MCF 10A (cell line): ENCODE measurements around the gene HIVEP2. TPM values are rescaled to one million over a fixed set of nuclear protein-coding genes. Genes with fewer than 3 reads are reported as not detected.
A peak's percentile ranks its signal among the peaks of the same experiment; 100 is the strongest.

Experiments used
- BruUV-seq: library from RNA; stranded (reverse); fragments of 400-500 nt; replicated peaks from 2 replicates; lab custom pipeline; 2021; lab: Mats Ljungman, UMichigan
- CTCF ChIA-PET: fragments of 300-600 bp; sonication (Branson Sonifier 250); formaldehyde crosslinking; extraction: SDS; loops from one replicate; lab custom pipeline; 2021; ENCODE audit warnings: antibody characterized with exemption, inconsistent platforms; lab: Yijun Ruan, JAX
- POLR2A ChIA-PET: fragments of 300-600, 350-650 bp; sonication (Branson Sonifier 250); formaldehyde crosslinking; extraction: SDS; loops from one replicate; lab custom pipeline; 2020; ENCODE audit warnings: antibody characterized with exemption, inconsistent platforms; lab: Yijun Ruan, JAX
- DNase-seq: peaks from one replicate; pipeline ENCODE4 v3.0.0-alpha.2; 2018; ENCODE audit not compliant: unreplicated experiment
- H3K27ac Mint-ChIP-seq: one replicate; pipeline ENCODE4 v1.8.0; 2022; ENCODE audit warnings: mild to moderate bottlenecking, low read depth, mixed read lengths; ENCODE audit not compliant: unreplicated experiment
- H3K27me3 Mint-ChIP-seq: one replicate; pipeline ENCODE4 v1.8.0; 2022; ENCODE audit warnings: mixed read lengths; ENCODE audit not compliant: insufficient read depth, unreplicated experiment
- H3K36me3 Mint-ChIP-seq: one replicate; pipeline ENCODE4 v1.8.0; 2022; ENCODE audit warnings: mild to moderate bottlenecking, moderate library complexity, mixed read lengths; ENCODE audit not compliant: insufficient read depth, unreplicated experiment
- H3K4me1 Mint-ChIP-seq: one replicate; pipeline ENCODE4 v1.8.0; 2022; ENCODE audit warnings: mixed read lengths; ENCODE audit not compliant: insufficient read depth, unreplicated experiment
- H3K4me3 Mint-ChIP-seq: one replicate; pipeline ENCODE4 v1.8.0; 2022; ENCODE audit warnings: mild to moderate bottlenecking, moderate library complexity, mixed read lengths; ENCODE audit not compliant: unreplicated experiment
- H3K9me3 Mint-ChIP-seq: one replicate; pipeline ENCODE4 v1.8.0; 2022; ENCODE audit warnings: mixed read lengths; ENCODE audit not compliant: unreplicated experiment
- intact Hi-C: fragments of 100-400 bp; cut with micrococcal nuclease; formaldehyde crosslinking; loops from 2 replicates; pipeline ENCODE4 v1.14.1; 2022
- total RNA-seq: library from RNA; stranded (reverse); gene quantifications from 2 replicates; pipeline ENCODE4 v1.2.3, GENCODE V29; 2022
- TF ChIP-seq, protein P1 (sequence below): fragments of 200-600 bp; IDR thresholded peaks from one replicate; pipeline ENCODE4 v1.8.0; 2022; ENCODE audit warnings: antibody characterized with exemption, mild to moderate bottlenecking; ENCODE audit not compliant: unreplicated experiment

Gene HIVEP2
- total RNA-seq, 1 experiment from 2014 or later, result 23.6 TPM

DNA sequence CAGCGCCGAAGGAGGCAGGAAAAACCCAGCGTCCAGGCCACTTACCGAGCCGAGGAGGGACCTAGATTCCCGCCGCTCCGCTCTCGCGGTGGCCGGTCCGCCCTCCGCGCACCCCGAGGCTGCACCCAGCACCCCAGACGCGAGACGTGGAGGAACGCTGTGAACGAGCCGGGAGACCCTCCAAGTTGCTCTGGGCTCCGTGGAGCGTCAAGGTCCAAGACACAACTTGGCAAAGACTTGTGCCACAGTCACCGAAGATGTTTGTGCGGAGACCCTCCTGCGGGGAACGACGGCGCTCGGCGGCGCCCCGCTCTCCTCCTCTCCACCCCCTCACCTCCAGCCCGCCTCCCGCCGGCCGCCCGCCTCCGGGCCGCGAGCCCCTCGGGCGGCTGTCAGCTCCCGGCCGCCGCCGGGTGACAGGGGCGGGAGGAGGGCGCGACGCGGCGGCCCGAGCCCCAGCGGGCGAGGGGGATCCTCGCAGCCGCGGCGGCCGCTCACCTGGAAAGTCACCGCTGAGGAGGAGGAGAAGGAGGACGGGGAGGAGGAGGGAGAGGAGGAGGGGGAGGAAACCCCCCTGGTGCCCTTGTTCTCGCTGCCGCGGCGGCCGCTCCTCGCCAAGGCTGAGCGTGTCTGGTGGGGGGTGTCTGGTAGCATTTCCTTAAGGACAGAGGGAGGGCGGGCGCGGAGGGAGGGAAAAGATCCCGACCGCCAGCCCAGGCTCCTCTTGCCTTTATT is 637 bp upstream of the HIVEP2 start:
- Mint-ChIP-seq H3K27me3 (no peaks in the 10 kb centered on the region), H3K4me3 (peak overlapping the region; percentile 92), H3K4me1 (peaks cover 28% of the 10 kb centered on the region), H3K9me3 (no peaks in the 10 kb centered on the region), H3K36me3 (peaks cover 5% of the 10 kb centered on the region), H3K27ac (peak overlapping the region; percentile 63)
- CTCF ChIA-PET, result interaction anchor here (1.3 kb wide), 1 partner anchor 392 kb away, joined by 3 read pairs; no protein-coding TSS in a partner anchor
- POLR2A ChIA-PET, result interaction anchor here (0.6 to 6.8 kb wide), 41 partner anchors 15 to 1073 kb away, joined by 3 to 161 read pairs (median 5); partner anchors contain the start of genes ADAT2, AIG1 and PEX3
- TF ChIP-seq, protein P1, sequence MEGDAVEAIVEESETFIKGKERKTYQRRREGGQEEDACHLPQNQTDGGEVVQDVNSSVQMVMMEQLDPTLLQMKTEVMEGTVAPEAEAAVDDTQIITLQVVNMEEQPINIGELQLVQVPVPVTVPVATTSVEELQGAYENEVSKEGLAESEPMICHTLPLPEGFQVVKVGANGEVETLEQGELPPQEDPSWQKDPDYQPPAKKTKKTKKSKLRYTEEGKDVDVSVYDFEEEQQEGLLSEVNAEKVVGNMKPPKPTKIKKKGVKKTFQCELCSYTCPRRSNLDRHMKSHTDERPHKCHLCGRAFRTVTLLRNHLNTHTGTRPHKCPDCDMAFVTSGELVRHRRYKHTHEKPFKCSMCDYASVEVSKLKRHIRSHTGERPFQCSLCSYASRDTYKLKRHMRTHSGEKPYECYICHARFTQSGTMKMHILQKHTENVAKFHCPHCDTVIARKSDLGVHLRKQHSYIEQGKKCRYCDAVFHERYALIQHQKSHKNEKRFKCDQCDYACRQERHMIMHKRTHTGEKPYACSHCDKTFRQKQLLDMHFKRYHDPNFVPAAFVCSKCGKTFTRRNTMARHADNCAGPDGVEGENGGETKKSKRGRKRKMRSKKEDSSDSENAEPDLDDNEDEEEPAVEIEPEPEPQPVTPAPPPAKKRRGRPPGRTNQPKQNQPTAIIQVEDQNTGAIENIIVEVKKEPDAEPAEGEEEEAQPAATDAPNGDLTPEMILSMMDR, result no peak
- TSS peak; percentile 15 for BruUV-seq
- DNase-seq, result no peak
- intact Hi-C loops, result loop anchor here (1.0 to 10.0 kb wide), 9 partner anchors 43 to 482 kb away; no protein-coding TSS in a partner anchor

DNA sequence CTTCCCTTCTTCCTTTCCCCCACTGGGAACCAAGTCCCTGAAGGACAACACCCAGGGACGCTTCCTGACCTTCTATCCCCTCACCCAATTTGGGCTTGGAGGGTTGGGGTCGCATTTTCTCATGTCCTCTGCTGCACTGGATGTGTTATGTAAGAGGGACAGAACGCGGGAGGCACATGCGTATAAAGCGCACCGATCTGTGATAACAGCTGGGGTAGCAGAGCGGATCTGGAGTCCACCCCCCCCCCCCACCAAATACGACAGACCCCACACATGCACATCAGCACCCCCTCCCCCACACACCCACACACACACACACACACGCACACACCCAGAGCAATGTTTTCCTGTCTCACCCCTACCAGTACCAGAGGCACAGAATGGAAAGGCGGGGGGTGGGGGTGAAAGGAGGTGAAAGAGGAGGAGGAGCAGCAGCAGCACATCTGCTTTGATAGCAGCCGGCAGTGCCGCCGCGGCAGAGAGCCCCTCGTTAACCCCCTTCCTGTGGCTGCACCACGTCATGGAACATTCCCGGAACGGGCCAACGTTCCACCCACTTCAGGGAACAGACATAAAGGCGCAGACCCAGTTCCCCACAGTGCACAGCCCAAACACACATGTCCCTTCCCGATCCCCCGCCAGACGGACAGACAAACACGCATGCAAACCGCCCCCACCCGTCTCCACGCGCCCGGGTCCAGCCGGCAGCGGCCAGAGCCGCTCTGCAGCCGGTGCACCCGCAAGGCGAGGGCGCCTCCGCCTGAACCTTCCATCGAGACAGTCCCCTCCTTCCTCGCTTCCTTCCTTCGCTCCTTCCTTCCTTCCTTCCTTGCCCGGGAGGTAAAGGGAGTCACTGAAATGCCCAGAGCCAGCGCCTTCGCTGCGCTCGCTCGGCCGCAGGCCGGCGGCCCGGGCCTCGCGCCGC is 590 bp downstream of the HIVEP2 start:
- CTCF ChIA-PET, result interaction anchor here (0.9 to 1.3 kb wide), 6 partner anchors 84 to 485 kb away, joined by 3 to 4 read pairs (median 4); no protein-coding TSS in a partner anchor
- DNase-seq, result peak; percentile 75
- H3K9me3 Mint-ChIP-seq, result no peaks in the 10 kb centered on the region
- peak overlapping the region; percentile 63 for H3K27ac Mint-ChIP-seq
- H3K4me3 Mint-ChIP-seq, result peak overlapping the region; percentile 92
- H3K27me3 Mint-ChIP-seq, result no peaks in the 10 kb centered on the region
- TF ChIP-seq, protein P1, result no peak
- POLR2A ChIA-PET, result interaction anchor here (0.5 to 8.2 kb wide), 36 partner anchors 13 to 504 kb away, joined by 3 to 161 read pairs (median 4); partner anchors contain the start of genes ADAT2, AIG1 and PEX3
- BruUV-seq, result no TSS peak
- H3K36me3 Mint-ChIP-seq, result peaks cover 5% of the 10 kb centered on the region
- peaks cover 37% of the 10 kb centered on the region for H3K4me1 Mint-ChIP-seq
- intact Hi-C loops, result loop anchor here (1.0 to 10.0 kb wide), 5 partner anchors 59 to 453 kb away; no protein-coding TSS in a partner anchor

DNA sequence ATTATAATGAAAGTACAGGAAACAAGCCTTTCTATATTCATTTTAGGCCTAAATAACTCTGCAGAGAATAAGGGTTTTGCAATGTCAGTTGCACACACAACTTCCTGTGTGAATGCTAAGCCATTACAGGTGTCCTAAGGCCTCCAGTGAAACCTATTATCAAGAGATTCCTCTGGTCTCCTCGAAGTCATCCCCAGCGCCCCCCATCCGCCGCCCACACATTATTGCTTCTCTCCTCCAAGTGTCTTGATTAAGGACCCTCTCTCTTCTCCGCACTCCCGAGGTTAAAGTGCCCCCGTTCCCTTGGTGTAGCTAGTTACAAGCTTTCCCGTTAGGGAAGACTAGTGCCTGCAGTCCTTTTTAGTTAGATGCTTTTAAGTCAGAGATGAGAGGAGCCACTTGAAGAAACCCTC is 1.3 kb downstream of the HIVEP2 start:
- POLR2A ChIA-PET, result interaction anchor here (0.7 to 8.2 kb wide), 21 partner anchors 13 to 463 kb away, joined by 3 to 161 read pairs (median 4); partner anchors contain the start of gene AIG1
- Mint-ChIP-seq H3K27me3 (no peaks in the 10 kb centered on the region), H3K9me3 (no peaks in the 10 kb centered on the region), H3K36me3 (peaks cover 5% of the 10 kb centered on the region), H3K27ac (peak overlapping the region; percentile 63), H3K4me1 (peaks cover 42% of the 10 kb centered on the region), H3K4me3 (peak overlapping the region; percentile 92)
- TF ChIP-seq, protein P1, result no peak
- intact Hi-C loops, result loop anchor here (1.0 to 10.0 kb wide), 3 partner anchors 58 to 291 kb away; no protein-coding TSS in a partner anchor
- TSS peak; percentile 15 for BruUV-seq
- CTCF ChIA-PET, result interaction anchor here (0.9 to 1.3 kb wide), 8 partner anchors 83 to 485 kb away, joined by 3 to 4 read pairs (median 4); no protein-coding TSS in a partner anchor
- DNase-seq, result peak; percentile 48
